Small intestine (tissue), 7 donors: ENCODE data around the gene NRM. TPM values are rescaled to one million over a fixed set of nuclear protein-coding genes. Genes with fewer than 3 reads are reported as not detected.
"Not testable (repeated sequence)": the region's sequence is repeated elsewhere in the genome, so short reads cannot be mapped to it uniquely, and the experiment has no call there.

Experiments
- DNase-seq, 2 donors: peaks; one replicate each; pipeline versions ENCODE4 v3.0.0 to v3.0.0-alpha.2; 2013
- FAIRE-seq: peaks from 2 replicates; lab custom pipeline; 2012; peaks lifted over from hg19 to GRCh38; lab: Jason Lieb, UNC
- H3K27ac ChIP-seq, 3 donors: one replicate each; pipeline ENCODE4 v1.5.1; 2013; ENCODE audit warnings: low read length in 2 of 3, mild to moderate bottlenecking in 2 of 3, control low read depth in 1 of 3, inconsistent platforms in 1 of 3, low read depth in 1 of 3, moderate library complexity in 1 of 3
- H3K27me3 ChIP-seq, 3 donors: one replicate each; pipeline ENCODE4 v1.6.1; 2013; ENCODE audit warnings: low read length in 3 of 3, inconsistent platforms in 1 of 3; ENCODE audit not compliant: control insufficient read depth in 3 of 3, insufficient read depth in 3 of 3
- H3K36me3 ChIP-seq, 3 donors: one replicate each; pipeline ENCODE4 v1.6.1; 2013; ENCODE audit warnings: low read length in 3 of 3, inconsistent platforms in 1 of 3, low read depth in 1 of 3, mild to moderate bottlenecking in 1 of 3, moderate library complexity in 1 of 3; ENCODE audit not compliant: control insufficient read depth in 3 of 3, insufficient read depth in 2 of 3
- H3K4me1 ChIP-seq, 3 donors: one replicate each; pipeline ENCODE4 v1.6.1; 2013; ENCODE audit warnings: low read length in 2 of 3, inconsistent platforms in 1 of 3, low read depth in 1 of 3, mild to moderate bottlenecking in 1 of 3, moderate library complexity in 1 of 3; ENCODE audit not compliant: control insufficient read depth in 3 of 3, insufficient read depth in 2 of 3
- H3K4me3 ChIP-seq, 3 donors: one replicate each; pipeline ENCODE4 v1.5.1; 2013; ENCODE audit warnings: low read length in 3 of 3, control low read depth in 1 of 3, inconsistent platforms in 1 of 3, low read depth in 1 of 3, mild to moderate bottlenecking in 1 of 3, moderate library complexity in 1 of 3
- H3K9me3 ChIP-seq, 2 donors: one replicate each; pipeline ENCODE4 v1.6.1; 2013; ENCODE audit warnings: low read depth in 1 of 2, low read length in 1 of 2; ENCODE audit not compliant: control insufficient read depth in 2 of 2, insufficient read depth in 1 of 2
- WGBS, 3 donors: extraction: QIAGEN DNeasy Blood & Tissue Kit; methylation state at CpG; one replicate each; pipeline ENCODE4 v1.1.7; 2013; 5-methylcytosine and 5-hydroxymethylcytosine counted together
- polyA plus RNA-seq, 4 donors: library from polyadenylated mRNA; stranded (reverse) in 3 of 4; unstranded in 1 of 4; fragments of 200-250 nt in 3 of 4; fragments of 120-200 nt in 1 of 4; gene quantifications; one replicate each; pipeline versions ENCODE4 v1.2.1 to v1.2.3, GENCODE V29; 2013
- donor health status: healthy with polysubstance abuse.
- donor health status: control.
- donor health status: control.
- donor health status: Bipolar disorder and iron deficiency.
- donor health status: healthy.

Gene NRM
- polyA plus RNA-seq, 4 donors, result 1.1 to 14.2 (median 8.0) TPM

- Histone ChIP-seq H3K36me3 (peaks cover 0 to 50% (median 16%) of the 10 kb centered on the region in 3 donors), H3K27ac (peak overlapping the region; percentile 74 to 94 (median 91)), H3K4me3 (peak overlapping the region in 2 of 3 donors; percentile 73 to 78), H3K9me3 (no peaks in the 10 kb centered on the region), H3K27me3 (no peaks in the 10 kb centered on the region), H3K4me1 (peaks cover 0 to 6% (median 0%) of the 10 kb centered on the region in 3 donors)
- WGBS, 3 donors, result 6 to 8% (median 8%) methylated on average over 27 of the region's 27 CpGs
- DNase-seq (peak; percentile 83 to 91), FAIRE-seq (no peak)
Measured at GRCh38 chr6:30722280-30723112, 31.7 kb upstream of the NRM start.

GRCh38 chr6:30722025-30722279, 31.2 kb upstream of the NRM start:
- H3K4me1 ChIP-seq, H3K27me3 ChIP-seq, FAIRE-seq, H3K9me3 ChIP-seq, DNase-seq: not testable (repeated sequence)
- Histone ChIP-seq H3K27ac (peak overlapping the region; percentile 74 to 94 (median 91)), H3K36me3 (peaks cover 0 to 45% (median 16%) of the 10 kb centered on the region in 3 donors), H3K4me3 (peak overlapping the region; percentile 39 to 78 (median 73))
- WGBS, 3 donors, result 5 to 7% (median 6%) methylated on average over 10 of the region's 10 CpGs

- H3K36me3 ChIP-seq, result peaks cover 0 to 42% (median 16%) of the 10 kb centered on the region in 3 donors
- peak overlapping the region; percentile 80 to 96 (median 92) for H3K4me3 ChIP-seq
- DNase-seq (peak; percentile 87 to 97), FAIRE-seq (no peak)
- H3K27ac ChIP-seq, result peak overlapping the region; percentile 88 to 97 (median 92)
- H3K4me1 ChIP-seq, result peaks cover 0 to 7% (median 0%) of the 10 kb centered on the region in 3 donors
- H3K27me3 ChIP-seq, result no peaks in the 10 kb centered on the region
- no peaks in the 10 kb centered on the region for H3K9me3 ChIP-seq
- WGBS, 3 donors, result 1 to 2% (median 1%) methylated on average over 51 to 71 of the region's 71 CpGs
Measured at GRCh38 chr6:30721198-30722024, 30.6 kb upstream of the NRM start.

- DNase-seq (peak; percentile 66 to 76), FAIRE-seq (no peak)
- H3K4me1 ChIP-seq, result peaks cover 0 to 8% (median 0%) of the 10 kb centered on the region in 3 donors
- H3K27ac ChIP-seq, result peak overlapping the region; percentile 88 to 97 (median 92)
- peak overlapping the region; percentile 80 to 96 (median 92) for H3K4me3 ChIP-seq
- no peaks in the 10 kb centered on the region for H3K9me3 ChIP-seq
- WGBS, 3 donors, result 0 to 1% (median 0%) methylated on average over 27 to 29 of the region's 29 CpGs
- no peaks in the 10 kb centered on the region for H3K27me3 ChIP-seq
- peaks cover 0 to 35% (median 12%) of the 10 kb centered on the region in 3 donors for H3K36me3 ChIP-seq
Measured at GRCh38 chr6:30720738-30721197, 30.0 kb upstream of the NRM start.

- DNase-seq (peak; percentile 98 to 99), FAIRE-seq (no peak)
Measured at GRCh38 chr6:30719791-30720737, 29.3 kb upstream of the NRM start, which contains the start of gene TUBB. TSS of gene TUBB (plus strand) at chr6:30720352. CDS start at chr6:30720507, 155 bp downstream.

GRCh38 chr6:30719356-30719755, 28.6 kb upstream of the NRM start:
- DNase-seq (no peak), FAIRE-seq (no peak)
- whole genome bisulfite sequencing, 3 donors, result 15 to 20% (median 15%) methylated on average over 8 of the region's 8 CpGs
- no peaks in the 10 kb centered on the region for H3K9me3 ChIP-seq
- peaks cover 0 to 8% (median 0%) of the 10 kb centered on the region in 3 donors for H3K4me1 ChIP-seq
- peak overlapping the region; percentile 62 to 92 (median 89) for H3K27ac ChIP-seq
- peaks cover 0 to 26% (median 4%) of the 10 kb centered on the region in 3 donors for H3K36me3 ChIP-seq
- peak overlapping the region in 2 of 3 donors; percentile 49 to 92 for H3K4me3 ChIP-seq
- H3K27me3 ChIP-seq, result no peaks in the 10 kb centered on the region

More at GRCh38 chr6:30719791-30720737, 29.3 kb upstream of the NRM start, which contains the start of gene TUBB:
- Histone ChIP-seq H3K4me3 (peak within 1 kb of the TSS; percentile 80 to 96 (median 92)), H3K27me3 (no peaks in the 10 kb centered on the region), H3K36me3 (peaks cover 0 to 30% (median 10%) of the 10 kb centered on the region in 3 donors), H3K9me3 (no peaks in the 10 kb centered on the region), H3K27ac (peak within 1 kb of the TSS; percentile 88 to 97 (median 92)), H3K4me1 (peaks cover 0 to 8% (median 0%) of the 10 kb centered on the region in 3 donors)
- WGBS, 3 donors, result 0 to 1% (median 1%) methylated on average over 38 of the region's 38 CpGs

GRCh38 chr6:30717845-30718720, 27.3 kb upstream of the NRM start:
- not testable (repeated sequence) for H3K9me3 ChIP-seq, DNase-seq, H3K4me1 ChIP-seq, H3K27me3 ChIP-seq, FAIRE-seq
- peak overlapping the region; percentile 72 to 93 (median 90) for H3K27ac ChIP-seq
- H3K36me3 ChIP-seq, result peaks cover 0 to 20% (median 3%) of the 10 kb centered on the region in 3 donors
- H3K4me3 ChIP-seq, result peak overlapping the region in 2 of 3 donors; percentile 37 to 67
- WGBS, 3 donors, result 70 to 78% (median 74%) methylated on average over 35 to 37 of the region's 37 CpGs
